Parathyroid adenoma (tissue), 2 donors: Measurements from ENCODE around the gene KIAA1671.

Experiments used
- H2AFZ ChIP-seq: fragments of 300-600 bp; sonication (generic); one replicate; pipeline ENCODE4 v1.7.0; 2017; ENCODE audit warnings: antibody characterized with exemption, mild to moderate bottlenecking
- H3K27ac ChIP-seq: fragments of 300-600 bp; sonication (generic); one replicate; pipeline ENCODE4 v1.7.0; 2017
- H3K27me3 ChIP-seq: fragments of 300-600 bp; sonication (generic); one replicate; pipeline ENCODE4 v1.7.0; 2017; ENCODE audit warnings: low read length; ENCODE audit not compliant: control insufficient read depth, insufficient read depth
- H3K36me3 ChIP-seq: fragments of 300-600 bp; sonication (generic); one replicate; pipeline ENCODE4 v1.7.0; 2017; ENCODE audit warnings: low read length; ENCODE audit not compliant: control insufficient read depth, insufficient read depth
- H3K4me1 ChIP-seq: fragments of 300-600 bp; sonication (generic); one replicate; pipeline ENCODE4 v1.7.0; 2017; ENCODE audit warnings: control low read depth
- H3K4me2 ChIP-seq: fragments of 300-600 bp; sonication (generic); one replicate; pipeline ENCODE4 v1.7.0; 2017; ENCODE audit warnings: low read length
- H3K4me3 ChIP-seq: fragments of 300-600 bp; sonication (generic); one replicate; pipeline ENCODE4 v1.7.0; 2017; ENCODE audit warnings: low read depth, low read length
- H3K79me2 ChIP-seq: fragments of 300-600 bp; sonication (generic); one replicate; pipeline ENCODE4 v1.7.0; 2017; ENCODE audit warnings: control low read depth
- H3K9ac ChIP-seq: fragments of 300-600 bp; sonication (generic); one replicate; pipeline ENCODE4 v1.7.0; 2017; ENCODE audit warnings: mild to moderate bottlenecking
- H3K9me3 ChIP-seq: fragments of 300-600 bp; sonication (generic); one replicate; pipeline ENCODE4 v1.7.0; 2017; ENCODE audit warnings: low read length; ENCODE audit not compliant: control insufficient read depth
- CTCF ChIP-seq: fragments of 300-600 bp; sonication (generic); IDR thresholded peaks from one replicate; pipeline ENCODE4 v1.7.0; 2017; ENCODE audit warnings: antibody characterized with exemption, mild to moderate bottlenecking
- donor health status: primary hyperparathyroidism.

KIAA1671 gene

GRCh38 chr22:25086902-25087282 lies 134.4 kb downstream of the KIAA1671 start:
- TF ChIP-seq CTCF, result no peak
- no peaks in the 10 kb centered on the region for H3K9me3 ChIP-seq
- H2AFZ ChIP-seq, result no peak overlapping the region
- no peak overlapping the region for H3K27ac ChIP-seq
- H3K4me2 ChIP-seq, result no peak overlapping the region
- H3K4me3 ChIP-seq, result no peak overlapping the region
- H3K79me2 ChIP-seq, result peaks cover 4% of the 10 kb centered on the region
- H3K4me1 ChIP-seq, result no peaks in the 10 kb centered on the region
- H3K36me3 ChIP-seq, result no peaks in the 10 kb centered on the region
- H3K27me3 ChIP-seq, result no peaks in the 10 kb centered on the region
- H3K9ac ChIP-seq, result no peak overlapping the region

DNA sequence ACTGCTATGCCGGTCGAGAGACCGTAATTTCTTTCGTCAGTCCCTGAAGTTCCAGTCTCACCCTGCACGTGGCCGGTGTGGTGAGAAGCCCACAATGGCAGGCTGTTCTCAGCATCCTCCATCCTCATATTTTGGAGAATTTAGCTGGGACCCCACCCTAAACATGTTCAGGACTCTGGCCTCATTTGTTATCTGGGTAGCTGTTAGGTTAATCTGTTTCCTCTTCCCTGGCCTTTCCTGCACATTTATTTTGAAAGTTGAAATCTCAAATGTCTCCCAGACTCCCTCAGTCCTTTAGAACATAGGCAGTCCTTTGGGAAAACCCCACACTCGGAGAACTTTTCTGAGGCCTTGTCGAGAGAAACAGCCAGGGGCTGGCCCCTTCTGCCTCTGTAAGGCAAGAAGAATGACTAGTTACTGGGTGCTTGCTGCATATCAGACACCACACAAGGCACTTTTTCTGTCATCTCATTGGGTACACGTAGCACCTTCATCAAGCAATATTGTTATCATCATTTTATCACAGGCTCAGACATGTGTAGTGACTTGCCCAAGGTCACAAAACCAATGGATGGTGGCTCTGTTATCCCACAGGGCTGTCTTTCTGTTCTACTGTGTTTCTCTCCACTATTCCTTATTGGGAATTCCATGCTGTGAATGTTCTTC lies 137.8 kb downstream of the KIAA1671 start:
- no peaks in the 10 kb centered on the region for H3K27me3 ChIP-seq
- peaks cover 6% of the 10 kb centered on the region for H3K79me2 ChIP-seq
- no peak overlapping the region for H2AFZ ChIP-seq
- H3K4me3 ChIP-seq, result no peak overlapping the region
- no peaks in the 10 kb centered on the region for H3K9me3 ChIP-seq
- H3K9ac ChIP-seq, result no peak overlapping the region
- no peak overlapping the region for H3K27ac ChIP-seq
- no peaks in the 10 kb centered on the region for H3K4me1 ChIP-seq
- no peak overlapping the region for H3K4me2 ChIP-seq
- no peak for TF ChIP-seq CTCF
- no peaks in the 10 kb centered on the region for H3K36me3 ChIP-seq

DNA sequence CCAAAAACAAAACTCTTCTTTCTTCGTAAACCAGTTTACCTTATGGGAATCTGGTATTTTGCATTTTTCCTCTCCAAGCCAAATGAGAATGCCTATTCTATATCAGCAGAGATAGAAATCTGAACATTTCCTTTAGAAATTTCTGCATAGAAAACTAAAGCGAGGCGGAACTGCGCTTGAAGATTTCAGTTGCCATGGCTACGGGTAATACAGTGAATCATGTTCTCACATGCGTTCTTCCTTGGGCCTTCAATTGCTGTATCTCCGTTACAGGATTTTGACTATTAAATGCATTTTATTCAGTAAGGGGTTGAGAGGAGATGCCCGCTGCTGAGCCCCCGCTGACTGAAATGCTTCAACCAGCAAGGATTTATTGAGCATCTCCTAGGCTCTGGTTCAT lies 138.9 kb downstream of the KIAA1671 start:
- H3K4me1 ChIP-seq, result no peaks in the 10 kb centered on the region
- no peak overlapping the region for H3K9ac ChIP-seq
- H3K27ac ChIP-seq, result no peak overlapping the region

DNA sequence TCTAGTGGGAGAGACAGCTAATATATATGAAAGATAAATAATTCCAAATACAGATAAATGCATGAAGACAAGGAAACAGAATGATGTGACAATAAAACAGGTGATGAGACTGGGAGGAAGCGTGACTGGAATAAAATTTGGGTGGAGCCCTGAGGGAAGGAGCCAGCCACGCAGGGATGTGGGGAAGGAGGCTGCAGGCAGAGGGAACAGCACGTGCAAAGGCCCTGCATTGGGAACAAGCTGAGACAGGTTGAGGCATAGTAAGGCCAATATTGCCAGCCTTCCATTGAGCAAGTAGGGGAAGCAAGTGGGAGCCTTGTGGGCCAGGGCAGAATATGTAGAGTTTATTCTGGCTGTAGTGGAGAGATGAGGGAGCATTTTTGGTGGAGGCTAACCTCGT lies 139.6 kb downstream of the KIAA1671 start:
- Histone ChIP-seq H3K4me1 (no peaks in the 10 kb centered on the region), H3K9me3 (no peaks in the 10 kb centered on the region), H3K4me3 (no peak overlapping the region), H3K9ac (no peak overlapping the region), H3K36me3 (no peaks in the 10 kb centered on the region), H2AFZ (no peak overlapping the region), H3K4me2 (no peak overlapping the region), H3K27me3 (no peaks in the 10 kb centered on the region), H3K79me2 (peaks cover 6% of the 10 kb centered on the region), H3K27ac (no peak overlapping the region)
- TF ChIP-seq CTCF, result no peak

More for the DNA sequence above, 138.9 kb downstream of the KIAA1671 start:
- no peak overlapping the region for H2AFZ ChIP-seq
- H3K4me2 ChIP-seq, result no peak overlapping the region
- no peak for TF ChIP-seq CTCF
- no peaks in the 10 kb centered on the region for H3K36me3 ChIP-seq
- H3K4me3 ChIP-seq, result no peak overlapping the region
- peaks cover 6% of the 10 kb centered on the region for H3K79me2 ChIP-seq
- no peaks in the 10 kb centered on the region for H3K27me3 ChIP-seq
- no peaks in the 10 kb centered on the region for H3K9me3 ChIP-seq

DNA sequence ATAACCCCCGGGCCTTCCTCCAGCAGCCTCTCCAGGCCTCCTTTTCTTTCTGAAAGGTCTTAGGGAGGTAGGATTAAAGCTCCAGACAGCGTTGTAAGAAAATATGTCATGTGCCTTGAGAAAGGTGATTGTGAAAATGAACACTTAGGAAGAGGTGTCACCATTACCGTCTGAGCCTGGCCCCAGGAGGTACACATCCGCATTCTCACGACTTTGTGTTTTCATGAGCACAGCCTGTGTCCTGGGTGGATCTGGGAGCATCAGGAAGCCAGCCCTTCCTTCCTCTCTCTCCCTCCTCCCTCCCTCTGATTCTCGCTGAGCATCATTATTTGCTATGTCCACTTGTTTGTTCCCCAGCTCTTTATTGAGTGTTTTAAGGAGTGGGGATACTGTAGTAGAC lies 142.1 kb downstream of the KIAA1671 start:
- no peak overlapping the region for H3K4me3 ChIP-seq
- no peak overlapping the region for H3K27ac ChIP-seq
- no peaks in the 10 kb centered on the region for H3K4me1 ChIP-seq
- TF ChIP-seq CTCF, result no peak
- H3K79me2 ChIP-seq, result peaks cover 6% of the 10 kb centered on the region
- H3K4me2 ChIP-seq, result no peak overlapping the region
- H3K27me3 ChIP-seq, result no peaks in the 10 kb centered on the region
- H3K9me3 ChIP-seq, result no peaks in the 10 kb centered on the region
- no peak overlapping the region for H3K9ac ChIP-seq
- no peaks in the 10 kb centered on the region for H3K36me3 ChIP-seq
- H2AFZ ChIP-seq, result no peak overlapping the region
